K562 (cell line): ENCODE measurements around the gene ADAMTS14. TPM values are rescaled to one million over a fixed set of nuclear protein-coding genes. Genes with fewer than 3 reads are reported as not detected.
A peak's percentile ranks its signal among the peaks of the same experiment; 100 is the strongest.

Experiments used
- BACH1 ChIP-seq: fragments of 200-800 bp; sonication (Bioruptor generic); IDR thresholded peaks from 2 replicates; pipeline ENCODE4 v1.6.1; 2016; ENCODE audit warnings: missing genetic modification characterization, missing compliant biosample characterization
- CHCHD3 ChIP-seq: fragments of 250-450 bp; sonication (Bioruptor Pico); IDR thresholded peaks from 2 replicates; pipeline ENCODE4 v2.1.2; 2022; ENCODE audit warnings: mild to moderate bottlenecking
- ELF4 ChIP-seq: fragments of 450-650 bp; formaldehyde crosslinking; IDR thresholded peaks from 2 replicates; pipeline ENCODE4 v1.4.0; 2022; ENCODE audit warnings: missing genetic modification characterization
- KLF1 ChIP-seq: fragments of 450-650 bp; IDR thresholded peaks from 2 replicates; pipeline ENCODE4 v1.6.1; 2016; ENCODE audit warnings: missing genetic modification characterization, missing compliant biosample characterization
- KLF13 ChIP-seq: fragments of 450-650 bp; IDR thresholded peaks from 2 replicates; pipeline ENCODE4 v1.6.1; 2016; ENCODE audit warnings: missing genetic modification characterization, low read depth, mild to moderate bottlenecking, missing compliant biosample characterization, moderate library complexity, borderline replicate concordance
- MAFF ChIP-seq: IDR thresholded peaks from 2 replicates; pipeline ENCODE4 v1.6.1; 2012; ENCODE audit warnings: low read length, improper control_type of control experiment
- MBD2 ChIP-seq: sonication (generic); IDR thresholded peaks from 2 replicates; pipeline ENCODE4 v1.6.1; 2016; ENCODE audit warnings: low read depth, borderline replicate concordance
- MCM3 ChIP-seq: fragments of 450-650 bp; IDR thresholded peaks from 2 replicates; pipeline ENCODE4 v1.6.1; 2016
- MCM7 ChIP-seq, 2 experiments: fragments of 450-650 bp; IDR thresholded peaks; 2 replicates each; pipeline ENCODE4 v1.6.1; 2016 to 2018
- MTA3 ChIP-seq: fragments of 450-650 bp; formaldehyde crosslinking; IDR thresholded peaks from 2 replicates; pipeline ENCODE4 v1.6.1; 2017; ENCODE audit warnings: mild to moderate bottlenecking, borderline replicate concordance
- MYNN ChIP-seq, 2 experiments: sonication (generic); formaldehyde crosslinking in 1 of 2; IDR thresholded peaks; 2 replicates each; pipeline versions ENCODE4 v1.5.0 to v1.6.1; 2016 to 2020; ENCODE audit warnings: antibody characterized with exemption in 1 of 2, missing genetic modification reagents in 1 of 2
- NFIC ChIP-seq: fragments of 450-650 bp; IDR thresholded peaks from 2 replicates; pipeline ENCODE4 v1.6.1; 2017; ENCODE audit warnings: mild to moderate bottlenecking, inconsistent platforms
- NR2F6 ChIP-seq: fragments of 450-650 bp; formaldehyde crosslinking; IDR thresholded peaks from 2 replicates; pipeline ENCODE4 v1.4.0; 2020; ENCODE audit warnings: mild to moderate bottlenecking
- POLR2H ChIP-seq: IDR thresholded peaks from 2 replicates; pipeline ENCODE4 v1.6.1; 2016; ENCODE audit warnings: missing genetic modification characterization, low read depth, mild to moderate bottlenecking, control low read depth, missing compliant biosample characterization, moderate library complexity
- RBFOX2 ChIP-seq: fragments of 200-400 bp; formaldehyde crosslinking; IDR thresholded peaks from 2 replicates; pipeline ENCODE4 v1.6.1; 2017; ENCODE audit warnings: low read depth, mild to moderate bottlenecking, low read length, moderate library complexity
- RBM39 ChIP-seq: fragments of 200-400 bp; formaldehyde crosslinking; optimal IDR thresholded peaks from 2 replicates; pipeline ENCODE3; 2018; ENCODE audit warnings: low read depth, low read length
- RFX5 ChIP-seq: IDR thresholded peaks from 2 replicates; pipeline ENCODE4 v1.6.1; 2011; ENCODE audit warnings: low read depth, mild to moderate bottlenecking, improper control_type of control experiment, low read length
- SP2 ChIP-seq: IDR thresholded peaks from 2 replicates; pipeline ENCODE4 v1.6.1; 2011; ENCODE audit warnings: mild to moderate bottlenecking, low read depth, low read length, moderate library complexity; ENCODE audit not compliant: poor library complexity, severe bottlenecking; ENCODE audit errors: extremely low read depth
- TEAD2 ChIP-seq: fragments of 450-650 bp; IDR thresholded peaks from 2 replicates; pipeline ENCODE4 v1.6.1; 2016; ENCODE audit warnings: missing genetic modification characterization, control low read depth, missing compliant biosample characterization
- TEAD4 ChIP-seq, 2 experiments: sonication (generic) in 1 of 2; formaldehyde crosslinking in 1 of 2; IDR thresholded peaks; 2 replicates each; pipeline versions ENCODE4 v1.6.1 to v1.8.0; 2012 to 2022; ENCODE audit warnings: borderline replicate concordance in 1 of 2, inconsistent platforms in 1 of 2, low read length in 1 of 2, mild to moderate bottlenecking in 1 of 2, missing genetic modification reagents in 1 of 2
- TGIF2 ChIP-seq: sonication (generic); formaldehyde crosslinking; IDR thresholded peaks from 2 replicates; pipeline ENCODE4 v1.8.1; 2022; ENCODE audit warnings: mild to moderate bottlenecking, missing genetic modification reagents, moderate library complexity
- ZC3H8 ChIP-seq: fragments of 450-650 bp; IDR thresholded peaks from 2 replicates; pipeline ENCODE4 v1.6.1; 2017
- ZNF217 ChIP-seq: sonication (generic); formaldehyde crosslinking; IDR thresholded peaks from 2 replicates; pipeline ENCODE4 v1.8.0; 2022; ENCODE audit warnings: mild to moderate bottlenecking, missing genetic modification reagents
- ZNF518B ChIP-seq: fragments of 250-450 bp; sonication (Bioruptor Pico); IDR thresholded peaks from 2 replicates; pipeline ENCODE4 v1.5.0; 2021; ENCODE audit warnings: mild to moderate bottlenecking, moderate library complexity
- ZSCAN32 ChIP-seq: fragments of 450-650 bp; formaldehyde crosslinking; IDR thresholded peaks from 2 replicates; pipeline ENCODE4 v1.4.0; 2020; ENCODE audit warnings: mild to moderate bottlenecking, moderate library complexity
- polyA plus RNA-seq, 8 experiments: library from polyadenylated mRNA; depleted of rRNA in 4 of 8; stranded (reverse) in 5 of 8; unstranded in 3 of 8; fragments of >200 nt; fragmentation: Nextera tagmentation in 2 of 8; fragmentation: Illumina TruSeq in 1 of 8; extraction: Ambion mirVana in 2 of 8; extraction: Trizol in 1 of 8; gene quantifications; 2 replicates each; pipeline versions ENCODE4 v1.2.1 to v1.2.3, GENCODE V29; 2011 to 2014; ENCODE audit warnings: inconsistent platforms in 1 of 8, missing spikeins in 1 of 8
- total RNA-seq, 7 experiments: library from RNA; depleted of rRNA in 6 of 7; stranded (reverse); fragments of >200 nt in 6 of 7; fragmentation: Illumina TruSeq in 2 of 7; extraction: Trizol in 2 of 7; gene quantifications; 2 replicates each; pipeline versions ENCODE4 v1.2.1 to v1.2.3, GENCODE V29; 2011 to 2021; ENCODE audit warnings: low replicate concordance in 1 of 7
- TF ChIP-seq, protein P1 (sequence below), 2 experiments: fragments of 250-450 bp in 1 of 2; fragments of 450-650 bp in 1 of 2; sonication (Bioruptor Pico) in 1 of 2; IDR thresholded peaks; 2 replicates each; pipeline versions ENCODE4 v1.6.1 to v1.8.0; 2016 to 2021; ENCODE audit warnings: mild to moderate bottlenecking in 2 of 2, moderate library complexity in 2 of 2, missing compliant biosample characterization in 1 of 2, missing genetic modification characterization in 1 of 2

ADAMTS14 gene
- total and polyA plus RNA-seq, 9 of the 15 experiments (the other 6 are each of a cell fraction or from before 2014, with no cell fraction given), result 0.04 to 37.4 (median 15.9) TPM

GRCh38 chr10:70673043-70673928, 980 bp downstream of the ADAMTS14 start (continued):
- no peak for TF ChIP-seq ZNF518B (CRISPR knock-in tag)
- no peak for TF ChIP-seq KLF13 (tag)
- TF ChIP-seq ELF4 (CRISPR knock-in tag), result no peak
- TF ChIP-seq RFX5, result no peak
- no peak for TF ChIP-seq TEAD2
- no peak; the same call in 1 of the 2 replicates for TF ChIP-seq NFIC
- 0 out of 2 replicates have a peak, but pooled peaks have one; percentile 5 for TF ChIP-seq POLR2H (tag)
- TF ChIP-seq TEAD4 (IDR thresholded peaks at IDR 0.05; ENCODE audit: low read length), result no peak
- no peak for TF ChIP-seq TEAD4 (CRISPR knock-in tag; IDR thresholded peaks at IDR 0.05; ENCODE audit: borderline replicate concordance)
- TF ChIP-seq MCM3, result no peak
- no peak for TF ChIP-seq MCM7 (IDR thresholded peaks at IDR 0.05)
- no peak for TF ChIP-seq BACH1 (tag)
- TF ChIP-seq MAFF, result no peak
- TF ChIP-seq SP2, result no peak
- no peak for TF ChIP-seq ZSCAN32 (CRISPR knock-in tag)
- TF ChIP-seq NR2F6 (CRISPR knock-in tag), result 0 out of 2 replicates have a peak, but pooled peaks have one; percentile 17
- no peak for TF ChIP-seq ZNF217 (CRISPR knock-in tag)
- TF ChIP-seq MTA3, result no peak; the same call in 1 of the 2 replicates
- no peak for TF ChIP-seq ZC3H8
- TF ChIP-seq, protein P1, sequence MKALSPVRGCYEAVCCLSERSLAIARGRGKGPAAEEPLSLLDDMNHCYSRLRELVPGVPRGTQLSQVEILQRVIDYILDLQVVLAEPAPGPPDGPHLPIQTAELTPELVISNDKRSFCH (CRISPR knock-in tag; IDR thresholded peaks at IDR 0.05), result no peak
- TF ChIP-seq, protein P1 (tag; IDR thresholded peaks at IDR 0.05), result no peak
- peak; percentile 51 for TF ChIP-seq RBM39
- no peak for TF ChIP-seq RBFOX2
- TF ChIP-seq MYNN (IDR thresholded peaks at IDR 0.05), result no peak
- TF ChIP-seq MYNN (CRISPR knock-in tag; IDR thresholded peaks at IDR 0.05), result no peak
- no peak for TF ChIP-seq CHCHD3
- TF ChIP-seq KLF1 (tag), result no peak
- TF ChIP-seq MBD2, result no peak
- no peak for TF ChIP-seq TGIF2 (CRISPR knock-in tag)
